Adrenal gland (tissue), 12 donors: ENCODE data around the gene ZNF280C. TPM values are rescaled to one million over a fixed set of nuclear protein-coding genes. Genes with fewer than 3 reads are reported as not detected.
A peak's percentile ranks its signal among the peaks of the same experiment; 100 is the strongest.

Source experiments
- DNase-seq, 7 donors: peaks; one replicate each; pipeline ENCODE4 v3.0.0-alpha.2; 2019 to 2020
- H3K27ac ChIP-seq, 5 donors: fragments of 200-600 bp; sonication (generic) in 4 of 5; 1 replicate in 3 of 5; 2 replicates in 2 of 5; pipeline versions ENCODE4 v1.5.1 to v1.8.0; 2016 to 2020; ENCODE audit warnings: mild to moderate bottlenecking in 1 of 5
- H3K27me3 ChIP-seq: fragments of 200-600 bp; 2 replicates; pipeline ENCODE4 v1.8.0; 2021
- H3K36me3 ChIP-seq, 2 donors: fragments of 200-600 bp; replicated peaks in 1 of 2; 1 replicate in 1 of 2; 2 replicates in 1 of 2; pipeline versions ENCODE4 v1.5.1 to v1.8.0; 2018 to 2022
- H3K4me1 ChIP-seq, 2 donors: fragments of 200-600 bp; replicated peaks in 1 of 2; 1 replicate in 1 of 2; 2 replicates in 1 of 2; pipeline versions ENCODE4 v1.5.1 to v1.8.0; 2018 to 2021
- H3K4me3 ChIP-seq, 4 donors: fragments of 200-600 bp; sonication (generic) in 3 of 4; one replicate each; pipeline ENCODE4 v1.5.1; 2016 to 2018
- H3K9me3 ChIP-seq, 3 donors: fragments of 200-600 bp; sonication (generic) in 1 of 3; replicated peaks in 1 of 3; 1 replicate in 2 of 3; 2 replicates in 1 of 3; pipeline versions ENCODE4 v1.5.1 to v1.8.0; 2016 to 2021
- POLR2A ChIP-seq, 2 donors: fragments of 450-650 bp; IDR thresholded peaks; one replicate each; pipeline ENCODE4 v1.6.1; 2017; ENCODE audit warnings: antibody characterized with exemption in 2 of 2, mild to moderate bottlenecking in 2 of 2, moderate library complexity in 1 of 2
- WGBS, 4 donors: extraction: QIAGEN DNeasy Blood & Tissue Kit in 2 of 4; methylation state at CpG; one replicate each; pipeline versions ENCODE4 v1.1.5 to v1.1.7; 2013 to 2017; 5-methylcytosine and 5-hydroxymethylcytosine counted together
- intact Hi-C, 2 donors: fragments of 100-400 bp; cut with DNase I; formaldehyde crosslinking; loops; one replicate each; pipeline versions ENCODE4 v1.14.1 to v1.15.0; 2022 to 2023
- polyA plus RNA-seq, 3 donors: library from polyadenylated mRNA; stranded (reverse); fragments of 200-250 nt in 2 of 3; fragments of 350-450 nt in 1 of 3; fragmentation: Illumina TruSeq in 1 of 3; extraction: RNeasy Lipid Tissue Mini Kit (QIAGEN cat#74804) in 1 of 3; gene quantifications; one replicate each; pipeline ENCODE4 v1.2.3, GENCODE V29; 2013 to 2014
- total RNA-seq, 9 donors: library from RNA; depleted of rRNA in 4 of 9; stranded (reverse); fragments of >200 nt in 4 of 9; fragments of 120-200 nt in 1 of 9; fragmentation: NEBNext Ultra II Directional in 1 of 9; extraction: Animal tissue kit (Norgen Biotek cat#: 25700) in 1 of 9; gene quantifications; one replicate each; pipeline versions ENCODE4 v1.1.0 to v1.2.4, GENCODE V29; 2013 to 2023
- TF ChIP-seq, protein P1 (sequence below), 6 experiments: fragments of 450-650 bp in 4 of 6; fragments of 200-600 bp in 2 of 6; sonication (generic) in 1 of 6; IDR thresholded peaks; 1 replicate in 5 of 6; 2 replicates in 1 of 6; pipeline versions ENCODE4 v1.5.1 to v1.8.0; 2016 to 2021; ENCODE audit warnings: antibody characterized with exemption in 6 of 6, mild to moderate bottlenecking in 2 of 6, moderate library complexity in 1 of 6
- donor health status: healthy with polysubstance abuse.
- donor health status: Bipolar disorder and iron deficiency.
- donor health status: DM: yes; HTN: yes; CAD: no.
- donor health status: DM: no; HTN: no; CAD: no.
- donor health status: DM: no; HTN: no; CAD: no.
- donor health status: DM: yes; HTN: yes; CAD: no.

The ZNF280C gene
- total and polyA plus RNA-seq, 12 donors = 1.0 to 7.3 (median 3.9) TPM

DNA sequence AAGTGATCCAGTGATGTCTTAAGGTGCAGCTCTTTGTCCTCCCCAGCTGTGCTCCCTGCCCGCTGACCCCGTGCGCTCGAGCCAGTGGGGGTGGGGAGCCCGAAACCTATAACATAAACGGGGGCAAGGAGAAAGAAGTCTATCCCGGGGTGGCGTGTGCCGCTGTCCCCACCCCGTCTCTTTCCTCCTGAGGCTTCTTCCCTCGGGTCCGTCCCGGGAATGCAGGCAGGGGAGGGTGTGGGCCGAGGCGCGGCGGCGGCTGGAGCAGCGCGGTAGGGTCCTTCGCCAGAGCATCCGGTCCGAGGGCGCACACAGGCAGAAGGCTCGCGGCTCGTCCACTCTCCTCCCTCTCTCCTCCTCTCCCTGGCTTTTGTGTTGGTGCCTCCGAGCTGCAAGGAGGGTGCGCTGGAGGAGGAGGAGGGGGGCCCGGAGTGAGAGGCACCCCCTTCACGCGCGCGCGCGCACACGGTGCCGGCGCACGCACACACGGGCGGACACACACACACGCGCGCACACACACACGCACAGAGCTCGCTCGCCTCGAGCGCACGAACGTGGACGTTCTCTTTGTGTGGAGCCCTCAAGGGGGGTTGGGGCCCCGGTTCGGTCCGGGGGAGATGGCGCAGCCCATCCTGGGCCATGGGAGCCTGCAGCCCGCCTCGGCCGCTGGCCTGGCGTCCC is 97.1 kb downstream of the ZNF280C start, which contains the start of gene RAB33A:
Gene RAB33A, plus strand, starts transcription at position 517 of the 681 bp plus-strand sequence. Its CDS starts 101 bp downstream, at position 618.
- DNase-seq = peak in 3 of 7 donors; percentile 17 to 58 (median 21)
- H3K27ac ChIP-seq = peak within 1 kb of the TSS in 3 of 5 donors; percentile 77 to 88 (median 84)
- no peaks in the 10 kb centered on the region for H3K36me3 ChIP-seq
- intact Hi-C loops = no loop called here
- no peak for TF ChIP-seq POLR2A (IDR thresholded peaks at IDR 0.05)
- TF ChIP-seq, protein P1, sequence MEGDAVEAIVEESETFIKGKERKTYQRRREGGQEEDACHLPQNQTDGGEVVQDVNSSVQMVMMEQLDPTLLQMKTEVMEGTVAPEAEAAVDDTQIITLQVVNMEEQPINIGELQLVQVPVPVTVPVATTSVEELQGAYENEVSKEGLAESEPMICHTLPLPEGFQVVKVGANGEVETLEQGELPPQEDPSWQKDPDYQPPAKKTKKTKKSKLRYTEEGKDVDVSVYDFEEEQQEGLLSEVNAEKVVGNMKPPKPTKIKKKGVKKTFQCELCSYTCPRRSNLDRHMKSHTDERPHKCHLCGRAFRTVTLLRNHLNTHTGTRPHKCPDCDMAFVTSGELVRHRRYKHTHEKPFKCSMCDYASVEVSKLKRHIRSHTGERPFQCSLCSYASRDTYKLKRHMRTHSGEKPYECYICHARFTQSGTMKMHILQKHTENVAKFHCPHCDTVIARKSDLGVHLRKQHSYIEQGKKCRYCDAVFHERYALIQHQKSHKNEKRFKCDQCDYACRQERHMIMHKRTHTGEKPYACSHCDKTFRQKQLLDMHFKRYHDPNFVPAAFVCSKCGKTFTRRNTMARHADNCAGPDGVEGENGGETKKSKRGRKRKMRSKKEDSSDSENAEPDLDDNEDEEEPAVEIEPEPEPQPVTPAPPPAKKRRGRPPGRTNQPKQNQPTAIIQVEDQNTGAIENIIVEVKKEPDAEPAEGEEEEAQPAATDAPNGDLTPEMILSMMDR (IDR thresholded peaks at IDR 0.05) = no peak
- 0 to 54% (median 13%) methylated on average over 6 to 59 of the region's 61 CpGs for WGBS, 4 donors
- H3K4me3 ChIP-seq = peak within 1 kb of the TSS in 2 of 4 donors; percentile 19 to 51
- H3K4me1 ChIP-seq = peaks cover 9 to 28% of the 10 kb centered on the region in 2 donors
- H3K9me3 ChIP-seq = no peaks in the 10 kb centered on the region
- H3K27me3 ChIP-seq = no peaks in the 10 kb centered on the region

DNA sequence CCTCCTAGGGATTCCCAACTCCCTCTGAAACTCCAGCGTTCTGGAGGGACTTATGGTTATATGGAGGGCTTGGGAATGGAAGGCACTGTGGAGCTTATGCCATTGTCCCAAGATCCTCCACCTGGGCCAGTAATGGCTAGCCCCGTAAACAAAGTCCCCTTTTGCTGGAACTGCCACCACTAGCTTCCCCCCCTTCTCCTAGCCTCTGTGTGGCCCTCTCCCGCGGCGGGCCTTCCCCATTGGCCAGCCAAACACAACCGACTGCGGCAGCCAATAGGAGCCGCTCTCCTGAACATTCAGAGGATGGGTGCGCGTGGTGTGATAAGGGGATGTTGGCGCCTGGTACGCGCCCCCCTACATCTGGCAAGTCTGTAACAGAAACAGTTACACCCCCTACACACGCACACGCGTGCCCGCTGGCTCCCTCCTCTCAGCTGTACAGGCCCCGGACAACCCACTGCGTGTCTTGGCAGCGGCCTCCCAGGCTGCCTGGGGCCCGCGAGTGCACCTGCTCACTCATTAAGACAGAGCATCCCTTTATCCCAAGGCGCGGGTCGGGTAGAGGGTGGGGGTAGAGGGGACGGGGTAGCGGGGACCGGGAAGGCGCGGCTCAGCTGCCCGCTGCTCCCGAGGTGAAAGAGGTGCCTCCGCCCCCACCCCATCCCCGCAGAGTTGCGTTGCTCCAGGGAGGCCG is 97.8 kb downstream of the ZNF280C start:
- Histone ChIP-seq H3K9me3 (no peaks in the 10 kb centered on the region), H3K36me3 (no peaks in the 10 kb centered on the region), H3K4me3 (peak overlapping the region in 2 of 4 donors; percentile 19 to 51), H3K27ac (peak overlapping the region in 2 of 5 donors; percentile 5 to 29), H3K27me3 (no peaks in the 10 kb centered on the region), H3K4me1 (peaks cover 9 to 28% of the 10 kb centered on the region in 2 donors)
- intact Hi-C loops = no loop called here
- no peak for TF ChIP-seq POLR2A (IDR thresholded peaks at IDR 0.05)
- TF ChIP-seq, protein P1 (IDR thresholded peaks at IDR 0.05) = no peak
- WGBS, 4 donors = 2 to 39% (median 9%) methylated on average over 10 to 36 of the region's 36 CpGs
- peak; percentile 26 to 75 (median 36) for DNase-seq

DNA sequence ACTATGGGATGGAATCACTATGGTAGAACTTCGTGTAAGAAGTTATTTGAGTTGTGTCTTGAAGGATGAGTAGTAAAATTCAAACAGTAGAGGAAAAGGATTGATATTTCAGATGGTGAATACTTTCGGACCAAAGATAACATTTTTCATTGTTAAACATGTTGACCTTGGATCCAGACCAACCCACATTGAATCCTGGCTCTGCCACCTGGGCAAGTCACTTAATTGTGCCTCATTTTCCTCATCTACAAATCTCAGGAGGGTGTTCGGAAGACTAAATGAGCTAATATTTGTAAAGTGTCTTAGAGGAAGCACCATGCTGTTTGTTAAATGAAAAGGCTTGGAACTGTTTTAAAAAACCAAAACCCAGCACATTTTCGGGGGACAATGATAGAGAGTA is 101.7 kb downstream of the ZNF280C start:
- WGBS, 4 donors = 54 to 62% (median 58%) methylated on average over 4 of the region's 4 CpGs
- no peaks in the 10 kb centered on the region for H3K27me3 ChIP-seq
- H3K4me3 ChIP-seq = peak overlapping the region in 1 of 4 donors; percentile 46
- TF ChIP-seq POLR2A (IDR thresholded peaks at IDR 0.05) = no peak
- TF ChIP-seq, protein P1 (IDR thresholded peaks at IDR 0.05) = no peak
- no peaks in the 10 kb centered on the region for H3K36me3 ChIP-seq
- peaks cover 8 to 9% of the 10 kb centered on the region in 2 donors for H3K4me1 ChIP-seq
- no peaks in the 10 kb centered on the region for H3K9me3 ChIP-seq
- no peak for DNase-seq
- H3K27ac ChIP-seq = peak overlapping the region in 1 of 5 donors; percentile 91
- intact Hi-C loops = no loop called here

DNA sequence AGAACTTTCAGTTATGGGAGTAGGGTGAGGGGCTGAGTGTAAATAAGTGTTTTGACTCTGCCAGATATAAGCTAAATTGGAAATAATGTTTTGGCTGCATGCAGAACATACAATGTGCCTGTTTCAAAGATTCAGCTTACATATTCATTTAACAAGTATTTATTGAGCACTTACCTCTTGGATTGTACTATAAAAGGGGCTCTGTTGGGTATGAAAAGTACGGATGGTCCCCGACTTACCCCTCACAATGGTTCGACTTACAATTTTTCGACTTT is 102.3 kb downstream of the ZNF280C start:
- intact Hi-C loops = no loop called here
- no peaks in the 10 kb centered on the region for H3K36me3 ChIP-seq
- no peak for DNase-seq
- H3K9me3 ChIP-seq = no peaks in the 10 kb centered on the region
- H3K27me3 ChIP-seq = no peaks in the 10 kb centered on the region
- H3K4me3 ChIP-seq = peak overlapping the region in 2 of 4 donors; percentile 4 to 46
- TF ChIP-seq POLR2A (IDR thresholded peaks at IDR 0.05) = no peak
- TF ChIP-seq, protein P1 (IDR thresholded peaks at IDR 0.05) = no peak
- H3K4me1 ChIP-seq = peaks cover 7 to 9% of the 10 kb centered on the region in 2 donors
- 0 to 33% (median 15%) methylated on average over 4 of the region's 4 CpGs for WGBS, 4 donors
- peak overlapping the region; percentile 46 to 94 (median 91) for H3K27ac ChIP-seq
